HG03565 (cell line): Measurements from ENCODE around the gene SMC3.

Experiments used
- ATAC-seq: cut with Tn5 transposase; IDR thresholded peaks from one replicate; pipeline ENCODE4 v1.9.1; 2021; ENCODE audit warnings: mild to moderate bottlenecking, moderate library complexity; ENCODE audit not compliant: unreplicated experiment

The SMC3 gene

GRCh38 chr10:110643653-110644597 is 76.4 kb downstream of the SMC3 start, which contains the start of gene RBM20:
Gene RBM20, plus strand, starts transcription at chr10:110644336. Its CDS starts 119 bp downstream, at chr10:110644455.
- no peak for ATAC-seq

GRCh38 chr10:110644598-110645462 is 77.3 kb downstream of the SMC3 start:
- ATAC-seq, result no peak

GRCh38 chr10:110646417-110647135 is 79.1 kb downstream of the SMC3 start:
- no peak for ATAC-seq

DNA sequence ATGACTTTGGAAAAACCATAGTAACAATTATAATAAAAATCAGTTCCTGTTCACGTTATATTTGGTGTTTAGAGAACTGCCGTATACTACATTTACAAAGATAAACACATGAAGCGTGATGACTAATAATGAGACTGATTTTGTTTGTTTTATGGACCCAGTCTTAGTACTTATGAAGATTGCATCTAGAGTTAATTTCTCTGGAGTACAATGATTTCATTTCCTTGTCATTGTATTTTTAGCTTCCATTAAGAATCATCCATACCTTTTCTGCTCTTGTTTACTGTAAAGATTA is 79.6 kb downstream of the SMC3 start:
- ATAC-seq, result no peak

GRCh38 chr10:110648692-110649346 is 81.3 kb downstream of the SMC3 start:
- no peak for ATAC-seq

DNA sequence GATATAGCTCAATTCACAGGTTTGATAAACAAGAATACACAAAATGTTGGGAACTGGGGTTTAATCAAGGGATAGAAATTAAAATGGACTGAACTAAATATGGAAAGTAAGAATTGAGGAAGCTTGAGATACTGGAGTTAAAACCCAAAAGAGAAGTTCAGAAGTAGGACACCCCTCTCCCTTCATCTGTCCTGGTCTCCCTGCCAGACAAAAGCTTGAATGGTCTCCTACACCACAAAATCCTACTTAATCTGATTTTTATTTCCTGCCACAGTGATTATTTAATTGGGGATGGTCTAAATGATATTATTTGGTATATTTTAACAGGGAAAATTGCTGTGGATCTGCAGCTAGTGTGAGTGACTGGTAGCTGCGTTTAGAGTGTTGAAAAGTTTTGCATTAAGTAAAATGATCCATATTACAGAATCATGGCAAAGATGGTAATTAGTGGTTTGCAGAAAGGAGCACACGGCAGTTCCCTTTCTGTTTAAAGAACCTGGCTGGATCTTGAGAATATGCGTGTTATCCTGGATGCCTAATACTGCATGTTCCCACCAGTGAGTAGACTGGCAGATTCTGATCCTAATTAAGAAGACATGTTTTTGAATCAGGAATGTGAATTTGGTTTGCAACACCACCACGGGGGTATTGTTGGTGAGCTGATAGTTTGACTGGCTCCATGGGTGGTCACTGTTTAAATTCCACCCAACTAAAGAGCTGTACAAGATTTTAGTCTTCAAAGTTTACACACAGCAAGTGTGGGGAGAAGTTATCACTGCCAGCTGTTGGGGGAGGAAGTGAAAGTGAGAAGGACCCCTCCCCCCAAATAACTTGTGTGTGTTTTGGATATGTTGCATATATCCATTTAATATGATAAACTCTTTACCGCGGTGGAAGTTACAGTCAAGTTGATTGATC is 82.1 kb downstream of the SMC3 start:
- no peak for ATAC-seq

- ATAC-seq, result no peak
These were observed 82.8 kb downstream of the SMC3 start for GRCh38 chr10:110650265-110650668.

DNA sequence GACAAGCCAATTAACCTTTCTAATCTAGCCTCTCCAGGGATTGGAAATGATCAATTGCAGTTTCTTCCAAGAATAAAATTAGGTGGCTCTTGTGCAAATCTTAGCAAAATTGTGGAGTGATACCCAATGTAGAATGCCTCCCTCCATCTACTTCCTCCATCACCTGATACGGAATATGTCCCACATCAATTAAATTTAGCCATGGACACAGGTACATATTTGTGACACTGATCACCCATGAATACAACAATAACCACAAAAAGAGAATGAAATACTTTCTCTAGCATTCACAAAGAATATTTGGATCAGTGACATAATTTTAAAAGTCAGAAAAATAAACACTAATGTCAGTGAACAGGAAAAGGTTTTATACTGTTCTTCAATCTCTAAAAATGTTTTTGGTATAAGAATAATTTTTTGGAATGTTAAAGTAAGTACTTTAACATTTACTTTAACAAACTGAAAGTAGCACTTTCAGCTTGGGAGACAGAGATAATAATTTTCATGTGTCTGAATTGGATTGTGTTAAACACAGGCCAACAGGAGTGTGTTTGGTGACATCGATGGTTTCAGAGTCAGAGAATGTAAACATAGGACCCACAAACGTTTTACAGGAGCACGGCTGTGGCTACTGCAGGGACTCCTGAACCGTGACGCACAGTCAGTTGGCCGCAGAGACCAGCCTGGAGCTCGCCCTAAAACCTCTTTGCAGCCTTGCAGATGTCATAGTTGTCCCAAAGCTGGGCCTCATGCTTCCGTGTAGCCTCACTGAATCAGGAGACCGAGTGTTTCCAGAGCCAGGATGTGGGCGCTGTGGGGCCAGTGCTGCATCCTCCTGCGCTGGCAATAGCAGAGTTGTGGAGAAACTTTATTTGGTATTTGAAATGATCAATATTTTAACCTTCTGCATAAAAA is 83.8 kb downstream of the SMC3 start:
- ATAC-seq, result peak; percentile 90

GRCh38 chr10:110652475-110653118 is 85.1 kb downstream of the SMC3 start:
- no peak for ATAC-seq
